GM18499 (cell line): Measurements from ENCODE around the gene DLX6.
"Not testable (repeated sequence)": the region's sequence is repeated elsewhere in the genome, so short reads cannot be mapped to it uniquely, and the experiment has no call there.

Experiments used
- ATAC-seq: cut with Tn5 transposase; IDR thresholded peaks from one replicate; pipeline ENCODE4 v1.9.1; 2021; ENCODE audit warnings: moderate number of reproducible peaks; ENCODE audit not compliant: insufficient read depth, unreplicated experiment

Gene DLX6

DNA sequence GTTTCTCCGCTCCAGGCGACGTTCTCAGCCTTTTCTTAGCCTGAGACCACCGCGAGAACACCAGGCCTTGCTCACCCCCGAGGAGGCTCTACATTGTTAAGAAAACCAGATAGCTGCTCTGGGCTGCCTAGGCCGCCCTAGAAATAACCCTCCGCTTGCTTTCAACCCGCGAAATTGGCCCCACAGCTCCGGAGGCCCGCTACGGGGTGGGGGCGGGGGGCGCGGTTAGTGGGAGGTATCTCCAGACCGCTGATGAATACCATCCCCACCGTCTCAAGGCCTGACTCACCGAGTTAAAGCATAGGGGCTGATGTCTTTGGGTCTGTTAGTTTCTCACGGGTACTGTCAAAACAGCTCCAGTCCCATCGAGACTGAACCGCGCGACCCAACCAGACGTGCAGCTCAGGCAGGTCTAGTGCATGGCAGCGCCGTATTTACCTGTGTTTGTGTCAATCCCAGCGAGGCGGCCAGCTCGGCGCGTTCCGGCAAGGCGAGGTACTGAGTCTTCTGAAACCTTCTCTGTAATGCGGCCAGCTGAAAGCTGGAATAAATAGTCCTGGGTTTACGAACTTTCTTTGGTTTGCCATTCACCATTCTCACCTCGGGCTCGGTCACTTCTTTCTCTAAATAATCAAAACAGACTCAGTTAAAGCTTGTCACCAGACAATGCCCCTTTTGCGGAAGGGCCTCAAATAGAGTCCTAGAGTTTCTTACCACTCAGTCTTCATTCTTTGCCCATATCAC, 16.6 kb downstream of the DLX6 start:
- no peak for ATAC-seq

DNA sequence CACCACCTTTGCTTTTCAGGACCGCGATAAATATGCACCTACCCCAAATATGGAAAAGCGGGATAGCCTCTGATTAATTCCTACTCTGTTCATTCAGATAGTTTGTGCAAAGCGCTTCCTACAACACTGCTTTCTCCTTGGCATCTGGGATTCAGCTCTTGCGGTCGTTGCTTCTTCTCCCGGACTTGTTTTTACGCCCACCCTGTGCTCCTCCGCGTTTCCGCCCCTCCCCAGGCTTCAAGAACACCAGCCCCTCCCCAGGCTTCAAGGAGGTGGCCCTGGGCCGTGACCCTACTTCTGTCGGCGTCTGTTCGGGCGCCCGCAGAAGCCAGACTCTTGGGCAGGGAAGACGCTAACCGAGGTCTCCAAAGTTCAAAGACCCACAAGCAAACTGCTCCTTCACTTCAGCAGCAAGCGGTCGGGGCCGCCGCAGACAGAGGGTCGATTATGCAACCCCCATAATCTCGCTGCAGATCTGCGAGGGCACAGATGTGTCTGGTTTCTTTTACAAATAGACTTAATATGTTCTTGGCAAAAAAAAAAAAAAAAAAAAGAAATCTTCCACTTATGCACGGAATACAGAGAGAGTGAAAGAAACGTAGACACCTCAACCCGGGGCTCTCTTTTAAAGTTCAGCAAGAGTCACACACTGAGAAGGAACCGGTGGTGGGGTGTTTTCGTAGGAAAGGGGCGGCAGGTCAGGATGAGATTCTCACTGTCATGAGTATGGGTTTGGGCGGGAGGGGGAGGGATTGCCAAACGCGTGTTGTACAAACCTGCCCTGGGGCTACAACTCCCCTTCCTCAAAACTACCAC, 17.3 kb downstream of the DLX6 start:
- ATAC-seq = no peak

DNA sequence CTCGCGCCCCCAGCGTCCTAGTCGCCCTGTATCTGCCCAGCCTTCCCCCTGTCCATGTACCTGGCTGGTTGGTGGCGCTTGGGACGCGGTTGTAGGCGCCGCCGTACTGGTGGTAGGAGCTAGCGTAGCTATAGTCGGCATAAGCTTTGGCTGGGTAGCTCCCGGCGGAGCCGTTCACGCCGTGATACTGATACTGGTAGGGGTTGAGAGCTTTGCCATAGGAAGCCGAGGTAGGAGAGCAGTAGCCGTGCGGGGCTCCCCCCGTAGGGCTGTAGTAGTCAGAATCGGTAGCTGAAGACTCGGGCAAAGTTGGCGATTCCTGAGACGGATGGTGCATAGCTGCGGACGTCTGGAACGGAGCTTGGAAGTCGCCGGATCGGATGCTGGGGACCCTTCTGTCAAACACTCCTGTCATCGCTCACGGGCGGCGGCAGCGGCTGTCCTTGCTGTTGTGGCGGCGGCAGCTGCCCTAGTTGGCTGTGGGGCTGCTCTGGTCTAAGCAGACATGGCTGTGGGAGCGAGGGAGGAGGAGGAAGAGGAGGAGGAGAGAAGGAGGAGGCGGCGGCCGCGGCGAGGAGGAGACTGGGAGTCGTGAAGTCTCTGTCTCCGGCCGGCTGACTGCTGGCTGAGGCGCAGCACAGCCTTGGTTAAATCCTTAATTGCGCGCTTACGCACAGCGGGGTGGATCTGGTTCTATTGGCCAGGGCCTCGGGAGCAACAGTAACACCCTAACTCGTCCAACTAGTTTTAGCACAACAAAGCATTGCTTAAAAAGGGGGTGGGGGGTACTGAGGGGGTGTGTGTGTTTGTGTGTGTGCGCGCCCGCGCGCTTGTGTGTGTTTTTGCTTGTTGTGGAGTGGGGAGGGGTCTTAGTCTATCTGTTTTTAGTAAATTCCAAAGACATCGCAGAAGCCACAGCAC, 19.1 kb downstream of the DLX6 start, which contains the start of gene DLX5:
Gene DLX5 (minus strand): TSS at position 623 of the 921 bp plus-strand sequence. CDS start 208 bp downstream, at position 415.
- no peak for ATAC-seq

DNA sequence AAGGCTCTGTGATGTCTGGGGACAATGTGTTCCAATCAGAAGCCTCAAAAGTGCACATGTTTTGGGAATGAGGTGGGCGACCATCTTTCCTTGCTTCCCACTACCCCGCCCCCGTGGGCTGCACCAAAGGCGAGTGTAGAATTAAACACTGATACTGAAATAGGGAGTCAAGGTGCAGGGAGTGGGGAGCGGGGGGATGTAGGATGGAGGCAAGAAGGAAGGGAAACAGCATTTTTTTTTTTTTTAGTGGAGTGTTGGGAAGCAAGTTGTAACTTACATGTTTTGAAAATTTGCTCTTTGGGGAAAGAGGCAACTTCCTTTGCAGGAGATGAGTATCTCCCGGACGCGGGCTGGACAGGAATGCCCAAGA, 19.8 kb downstream of the DLX6 start:
- no peak for ATAC-seq

DNA sequence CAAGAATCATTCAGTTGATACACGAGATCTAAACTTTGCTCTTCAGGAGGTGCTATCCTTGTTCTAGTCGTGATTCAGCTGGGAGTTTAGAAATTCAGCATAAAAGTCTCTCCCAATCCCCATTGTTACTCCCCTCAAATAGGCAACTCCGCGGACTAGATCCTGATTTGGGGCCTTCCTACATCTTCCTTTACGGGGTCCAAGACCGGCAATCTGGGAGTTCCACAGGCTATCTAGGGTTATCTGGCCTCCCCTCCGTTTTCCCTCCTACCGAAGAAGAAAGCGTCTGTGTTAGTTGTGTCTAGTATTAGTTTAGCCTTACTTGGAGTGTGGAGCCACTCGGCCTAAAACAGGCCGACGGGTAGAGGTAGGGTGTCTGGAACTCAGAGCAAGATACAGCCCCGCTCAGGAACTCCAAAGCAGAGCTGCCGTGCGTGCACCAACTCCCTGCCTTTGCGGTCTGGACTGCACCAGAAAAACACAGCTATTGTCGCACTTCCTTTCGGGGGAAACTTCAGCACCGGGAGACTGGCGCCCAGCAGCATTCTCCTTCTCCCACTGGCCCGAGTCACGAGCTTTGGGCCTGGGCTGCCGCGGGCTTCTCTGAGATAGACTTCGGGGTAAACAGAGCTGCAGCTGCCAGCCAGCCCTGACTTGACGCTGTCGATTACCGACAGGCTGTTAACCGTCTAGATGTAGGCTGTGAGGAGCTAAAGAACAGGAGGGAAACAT, 20.8 kb downstream of the DLX6 start:
- no peak for ATAC-seq

DNA sequence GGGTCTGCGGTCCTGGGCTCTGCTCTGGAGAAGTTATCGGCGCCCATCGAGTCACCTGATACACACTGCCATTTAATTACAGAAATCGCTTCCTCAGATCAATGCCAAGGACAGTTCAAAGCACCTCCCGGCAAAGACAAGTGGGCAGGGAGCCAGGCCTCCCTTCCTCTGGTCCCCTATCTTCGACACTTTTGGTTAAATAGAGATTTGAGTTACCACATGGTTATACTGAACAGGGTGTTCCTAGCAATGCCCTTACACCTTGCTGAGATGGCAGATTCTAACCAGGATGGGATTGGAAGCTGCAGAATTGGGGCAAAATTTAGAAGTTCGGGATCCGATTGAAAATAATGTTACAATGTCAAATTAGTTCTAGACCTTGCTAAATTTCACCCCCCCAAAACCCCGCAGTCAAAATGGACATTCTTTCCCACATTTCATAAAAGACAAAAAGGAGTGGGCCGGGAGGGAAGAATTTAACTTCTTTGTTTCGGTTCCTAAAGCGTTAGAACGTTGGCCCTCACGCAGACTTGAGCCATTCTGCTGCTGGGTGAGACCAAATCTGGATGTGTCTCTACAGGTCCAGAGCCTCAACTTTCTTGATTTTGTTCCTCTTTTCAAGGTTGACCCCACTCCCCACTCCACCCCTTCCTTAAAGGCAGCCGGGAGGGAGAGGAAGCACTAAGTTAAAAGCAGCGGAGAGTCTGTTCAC, 21.5 kb downstream of the DLX6 start:
- ATAC-seq = no peak

DNA sequence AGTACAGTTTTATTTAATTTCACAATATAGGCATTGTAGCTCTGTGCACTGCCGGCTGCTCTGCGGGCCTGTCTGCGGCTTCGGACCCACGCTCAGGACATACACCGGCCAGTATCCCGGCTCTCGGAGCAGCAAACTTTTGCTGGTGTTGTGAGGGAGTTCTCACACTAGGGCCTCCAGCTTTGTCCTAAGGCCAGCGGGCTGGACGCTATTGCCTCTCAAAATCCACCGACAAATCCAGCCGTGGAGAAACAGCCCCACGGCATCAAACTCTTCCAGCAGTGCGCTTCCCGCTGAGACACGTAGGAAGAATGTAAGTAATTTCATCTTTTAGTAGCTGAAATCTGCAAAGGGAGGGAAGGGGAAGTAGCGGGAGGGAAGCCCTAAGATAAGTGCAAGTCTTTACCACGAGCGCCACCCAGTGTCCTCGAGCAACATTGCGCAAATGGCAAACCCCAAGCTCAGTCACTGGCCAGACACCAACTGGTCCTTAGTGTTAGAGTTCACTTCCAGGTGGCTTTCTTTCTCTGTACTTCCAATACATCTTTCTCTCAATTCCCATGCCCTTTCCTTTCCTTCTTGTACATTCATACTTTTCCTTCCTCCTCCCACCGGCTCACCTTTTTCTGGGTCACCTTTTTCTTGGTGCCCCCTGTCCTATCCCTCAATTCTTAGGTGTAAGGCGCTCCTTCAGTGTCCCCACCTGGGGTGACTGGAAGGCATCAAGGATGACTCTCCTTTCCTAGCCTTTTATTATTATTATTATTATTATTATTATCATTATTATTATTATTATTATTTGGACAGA, 22.3 kb downstream of the DLX6 start:
- no peak for ATAC-seq

DNA sequence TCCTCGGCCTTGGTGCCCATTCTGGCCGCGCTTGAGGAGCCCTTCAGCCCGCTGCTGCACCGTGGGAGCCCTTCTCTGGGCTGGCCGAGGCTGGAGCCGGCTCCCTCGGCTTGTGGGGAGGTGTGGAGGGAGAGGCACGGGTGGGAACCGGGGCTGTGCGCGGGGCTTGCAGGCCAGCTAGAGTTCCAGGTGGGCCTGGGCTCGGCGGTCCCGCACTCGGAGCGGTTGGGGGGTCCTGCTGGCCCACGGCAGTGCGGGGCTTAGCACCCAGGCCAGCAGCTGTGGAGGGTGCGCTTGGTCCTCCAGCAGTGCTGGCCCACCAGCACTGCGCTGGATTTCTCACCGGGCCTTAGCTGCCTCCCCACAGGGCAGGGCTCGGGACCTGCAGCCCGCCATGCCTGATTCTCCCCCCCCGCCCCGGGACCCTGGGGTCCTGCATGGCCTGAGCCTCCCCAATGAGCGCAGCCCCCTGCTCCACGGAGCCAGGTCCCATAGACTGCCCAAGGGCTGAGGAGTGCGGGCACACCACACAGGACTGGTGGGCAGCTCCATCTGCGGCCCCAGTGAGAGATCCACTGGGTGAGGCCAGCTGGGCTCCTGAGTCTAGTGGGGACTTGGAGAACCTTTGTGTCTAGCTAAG, 29.0 kb downstream of the DLX6 start:
- not testable (repeated sequence) for ATAC-seq

DNA sequence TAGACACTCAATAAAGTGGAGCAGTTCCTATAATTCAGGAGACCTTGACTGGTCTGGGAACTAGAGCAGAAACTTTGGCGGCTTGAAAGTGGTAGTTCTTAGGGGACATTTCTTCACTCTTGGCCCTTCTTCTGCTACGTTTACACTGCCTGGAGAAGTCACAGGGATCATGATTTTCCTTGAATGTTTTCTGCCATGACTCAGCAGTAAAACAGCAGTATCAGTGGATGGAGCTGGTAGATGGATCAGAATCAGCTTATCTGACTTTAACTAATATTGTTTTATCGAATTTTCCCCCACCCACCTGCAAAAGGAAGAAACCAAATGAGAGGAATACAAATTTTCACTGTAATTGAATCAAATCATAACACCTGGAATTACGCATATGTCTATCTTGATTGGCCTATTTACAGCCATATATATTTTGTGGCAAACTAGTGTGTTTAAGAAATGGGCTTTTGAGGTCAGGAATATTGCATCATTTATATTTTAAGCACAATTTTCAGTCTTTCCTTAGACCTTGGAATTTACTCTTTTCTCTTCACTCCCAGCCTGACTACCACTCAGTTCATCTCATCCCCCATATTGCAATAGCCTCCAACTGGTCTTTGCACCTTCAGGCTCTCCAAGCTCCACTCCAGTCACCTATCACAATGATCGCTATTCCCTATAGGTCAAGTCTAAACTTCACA, 34.2 kb downstream of the DLX6 start:
- ATAC-seq = no peak

DNA sequence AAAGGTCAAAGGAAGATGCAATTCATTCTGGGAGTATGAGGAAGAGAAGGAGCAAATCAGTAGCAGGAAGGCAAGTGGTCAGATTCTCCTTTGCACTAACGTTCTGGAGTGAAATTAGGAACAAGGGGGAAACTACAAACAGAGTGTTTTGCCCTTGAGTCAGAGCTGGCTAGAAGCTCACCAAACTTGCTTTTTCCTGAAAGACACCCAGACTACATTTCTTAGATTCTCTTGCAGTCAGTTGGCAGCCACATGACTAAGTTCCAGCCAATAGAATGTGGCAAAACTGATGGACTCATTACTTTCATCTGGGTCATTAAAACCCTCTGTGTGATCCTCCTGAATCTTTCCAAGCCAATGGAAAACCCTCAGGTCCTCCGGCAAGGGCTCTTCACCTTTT, 37.9 kb downstream of the DLX6 start:
- no peak for ATAC-seq
